Erythroblast (primary cell): Measurements from ENCODE around the gene KRTAP5-4.

Source experiments
- GATA1 ChIP-seq: IDR thresholded peaks from 2 replicates; pipeline ENCODE4 v1.6.1; 2011; ENCODE audit warnings: low read depth, mild to moderate bottlenecking, control low read depth, low read length, moderate library complexity
- POLR2A ChIP-seq: IDR thresholded peaks from 2 replicates; pipeline ENCODE4 v1.6.1; 2011; ENCODE audit warnings: mild to moderate bottlenecking, low read length

GRCh38 chr11:1630271-1630670, 8.3 kb upstream of the KRTAP5-4 start:
- no peak for TF ChIP-seq POLR2A
- no peak for TF ChIP-seq GATA1
